ENCODE measurements around the gene CTCFL. TPM values are rescaled to one million over a fixed set of nuclear protein-coding genes. Genes with fewer than 3 reads are reported as not detected.

The CTCFL gene
- total RNA-seq, 1 experiment from 2014 or later, result 0.90 TPM

GRCh38 chr20:57451795-57452661 lies 72.9 kb downstream of the CTCFL start:
- ChIA-PET CTCF (no interaction called here), POLR2A (ENCODE audit: low non-redundant PET) (no interaction called here)
- TF ChIP-seq EZH2 (IDR thresholded peaks at IDR 0.05; ENCODE audit: borderline replicate concordance, low read depth, low read length, poor library complexity, severe bottlenecking), result no peak
- TF ChIP-seq, protein P1, sequence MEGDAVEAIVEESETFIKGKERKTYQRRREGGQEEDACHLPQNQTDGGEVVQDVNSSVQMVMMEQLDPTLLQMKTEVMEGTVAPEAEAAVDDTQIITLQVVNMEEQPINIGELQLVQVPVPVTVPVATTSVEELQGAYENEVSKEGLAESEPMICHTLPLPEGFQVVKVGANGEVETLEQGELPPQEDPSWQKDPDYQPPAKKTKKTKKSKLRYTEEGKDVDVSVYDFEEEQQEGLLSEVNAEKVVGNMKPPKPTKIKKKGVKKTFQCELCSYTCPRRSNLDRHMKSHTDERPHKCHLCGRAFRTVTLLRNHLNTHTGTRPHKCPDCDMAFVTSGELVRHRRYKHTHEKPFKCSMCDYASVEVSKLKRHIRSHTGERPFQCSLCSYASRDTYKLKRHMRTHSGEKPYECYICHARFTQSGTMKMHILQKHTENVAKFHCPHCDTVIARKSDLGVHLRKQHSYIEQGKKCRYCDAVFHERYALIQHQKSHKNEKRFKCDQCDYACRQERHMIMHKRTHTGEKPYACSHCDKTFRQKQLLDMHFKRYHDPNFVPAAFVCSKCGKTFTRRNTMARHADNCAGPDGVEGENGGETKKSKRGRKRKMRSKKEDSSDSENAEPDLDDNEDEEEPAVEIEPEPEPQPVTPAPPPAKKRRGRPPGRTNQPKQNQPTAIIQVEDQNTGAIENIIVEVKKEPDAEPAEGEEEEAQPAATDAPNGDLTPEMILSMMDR (conservative IDR thresholded peaks at IDR 0.05; ENCODE audit: low read depth, low read length), result no peak
- H3K36me3 ChIP-seq (ENCODE audit: insufficient read depth, low read length, poor library complexity, severe bottlenecking), result no peaks in the 10 kb centered on the region
- intact Hi-C loops (cut with micrococcal nuclease; ENCODE audit: unreplicated experiment), result no loop called here
- H3K27ac ChIP-seq (ENCODE audit: low read depth, low read length, poor library complexity, severe bottlenecking), result no peak overlapping the region
- no peaks in the 10 kb centered on the region for H3K4me1 ChIP-seq (ENCODE audit: insufficient read depth, low read length, poor library complexity, severe bottlenecking)
- BruUV-seq (replicated peaks), result no TSS peak
- DNase-seq (ENCODE audit: low spot score), result no peak
- no peaks in the 10 kb centered on the region for H3K9me3 ChIP-seq (ENCODE audit: low read depth, low read length, poor library complexity, severe bottlenecking)
- no peaks in the 10 kb centered on the region for H3K27me3 ChIP-seq (replicated peaks; ENCODE audit: insufficient read depth, low read depth, low read length, poor library complexity)
- H3K4me3 ChIP-seq (ENCODE audit: low read depth, low read length, poor library complexity, severe bottlenecking), result no peak overlapping the region

DNA sequence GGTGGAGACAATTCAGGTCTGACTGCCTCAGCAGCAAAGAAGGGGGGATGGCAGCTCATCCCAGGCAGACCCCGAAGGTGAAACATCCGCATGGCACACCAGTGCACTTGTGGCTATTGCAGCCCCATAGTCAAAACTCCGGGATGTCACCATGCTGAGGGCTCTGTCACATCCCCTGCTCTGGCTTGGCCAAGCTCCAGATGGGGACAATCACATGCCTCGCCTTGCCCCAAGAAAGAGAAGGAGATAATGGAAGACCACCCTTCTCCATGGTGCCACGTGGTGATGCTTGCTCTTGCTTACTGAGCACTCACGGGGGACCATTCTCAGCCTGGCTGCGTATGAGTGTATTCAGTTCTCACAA lies 73.5 kb downstream of the CTCFL start:
- BruUV-seq (replicated peaks), result no TSS peak
- H3K9me3 ChIP-seq (ENCODE audit: low read depth, low read length, poor library complexity, severe bottlenecking), result no peaks in the 10 kb centered on the region
- H3K4me3 ChIP-seq (ENCODE audit: low read depth, low read length, poor library complexity, severe bottlenecking), result no peak overlapping the region
- TF ChIP-seq, protein P1 (conservative IDR thresholded peaks at IDR 0.05; ENCODE audit: low read depth, low read length), result no peak
- no peak for TF ChIP-seq EZH2 (IDR thresholded peaks at IDR 0.05; ENCODE audit: borderline replicate concordance, low read depth, low read length, poor library complexity, severe bottlenecking)
- ChIA-PET CTCF (no interaction called here), POLR2A (ENCODE audit: low non-redundant PET) (no interaction called here)
- H3K27me3 ChIP-seq (replicated peaks; ENCODE audit: insufficient read depth, low read depth, low read length, poor library complexity), result no peaks in the 10 kb centered on the region
- no peak for DNase-seq (ENCODE audit: low spot score)
- no peaks in the 10 kb centered on the region for H3K4me1 ChIP-seq (ENCODE audit: insufficient read depth, low read length, poor library complexity, severe bottlenecking)
- no peak overlapping the region for H3K27ac ChIP-seq (ENCODE audit: low read depth, low read length, poor library complexity, severe bottlenecking)
- intact Hi-C loops (cut with micrococcal nuclease; ENCODE audit: unreplicated experiment), result no loop called here
- H3K36me3 ChIP-seq (ENCODE audit: insufficient read depth, low read length, poor library complexity, severe bottlenecking), result no peaks in the 10 kb centered on the region

DNA sequence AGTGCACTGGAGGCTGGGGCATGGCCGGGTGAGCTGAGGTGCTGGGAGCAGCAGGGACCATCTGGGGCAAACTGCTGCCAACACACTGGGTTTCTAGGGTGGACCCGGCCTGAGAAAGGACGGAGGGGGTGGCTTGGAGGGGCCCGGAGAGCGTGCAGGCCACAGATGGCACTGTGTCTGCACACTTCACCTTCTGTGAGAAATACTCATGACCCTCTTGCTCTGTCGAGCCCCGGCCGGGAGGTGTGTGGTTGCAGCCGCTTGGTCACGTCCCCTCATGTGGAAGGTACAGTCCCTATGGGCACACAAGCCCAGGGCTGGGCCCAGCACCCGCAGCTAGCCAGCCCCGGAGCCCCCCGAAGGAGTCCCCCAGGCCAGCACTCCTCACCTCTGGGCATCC lies 74.0 kb downstream of the CTCFL start:
- H3K27me3 ChIP-seq (replicated peaks; ENCODE audit: insufficient read depth, low read depth, low read length, poor library complexity), result no peaks in the 10 kb centered on the region
- ChIA-PET CTCF (no interaction called here), POLR2A (ENCODE audit: low non-redundant PET) (no interaction called here)
- no peaks in the 10 kb centered on the region for H3K36me3 ChIP-seq (ENCODE audit: insufficient read depth, low read length, poor library complexity, severe bottlenecking)
- H3K4me3 ChIP-seq (ENCODE audit: low read depth, low read length, poor library complexity, severe bottlenecking), result no peak overlapping the region
- TF ChIP-seq, protein P1 (conservative IDR thresholded peaks at IDR 0.05; ENCODE audit: low read depth, low read length), result no peak
- no peak for TF ChIP-seq EZH2 (IDR thresholded peaks at IDR 0.05; ENCODE audit: borderline replicate concordance, low read depth, low read length, poor library complexity, severe bottlenecking)
- no TSS peak for BruUV-seq (replicated peaks)
- H3K9me3 ChIP-seq (ENCODE audit: low read depth, low read length, poor library complexity, severe bottlenecking), result no peaks in the 10 kb centered on the region
- intact Hi-C loops (cut with micrococcal nuclease; ENCODE audit: unreplicated experiment), result no loop called here
- no peaks in the 10 kb centered on the region for H3K4me1 ChIP-seq (ENCODE audit: insufficient read depth, low read length, poor library complexity, severe bottlenecking)
- no peak overlapping the region for H3K27ac ChIP-seq (ENCODE audit: low read depth, low read length, poor library complexity, severe bottlenecking)
- DNase-seq (ENCODE audit: low spot score), result no peak

All from A673 (cell line).